Measurements from ENCODE around the gene HCAR3.
"Not testable (repeated sequence)": the region's sequence is repeated elsewhere in the genome, so short reads cannot be mapped to it uniquely, and the experiment has no call there.

Gene HCAR3

GRCh38 chr12:122716658-122717057, at the start of gene HCAR3:
Gene HCAR3, minus strand, starts transcription at chr12:122716811. Its CDS starts 74 bp downstream, at chr12:122716737.
- DNase-seq (ENCODE audit: low read depth, low spot score): not testable (repeated sequence)

GRCh38 chr12:122757568-122757967, 41.0 kb upstream of the HCAR3 start:
- no peak for DNase-seq (ENCODE audit: low read depth, low spot score)

GRCh38 chr12:122754790-122755189, 38.2 kb upstream of the HCAR3 start:
- no peak for DNase-seq (ENCODE audit: low read depth, low spot score)

DNA sequence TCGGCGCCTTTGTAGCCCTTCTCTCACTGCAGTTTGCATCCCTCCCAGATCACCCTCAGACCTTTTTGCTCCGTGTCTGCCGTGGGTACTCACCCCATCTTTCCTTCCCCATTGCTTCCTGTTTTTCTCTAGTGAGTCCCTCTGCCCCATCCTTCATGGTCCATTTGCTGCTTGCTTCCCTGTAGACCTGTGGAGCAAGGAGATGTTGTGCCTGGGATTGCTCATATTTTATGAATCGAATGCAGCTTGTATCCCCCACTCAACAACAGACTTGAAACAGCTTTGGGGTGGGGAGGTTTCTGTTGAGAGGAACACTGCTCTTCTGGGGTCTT, 36.7 kb upstream of the HCAR3 start:
- DNase-seq (ENCODE audit: low read depth, low spot score): no peak

- peak; percentile 82 for DNase-seq (ENCODE audit: low read depth, low spot score)
Observed at GRCh38 chr12:122752464-122753318, 36.1 kb upstream of the HCAR3 start, which contains the start of gene DENR. Gene DENR, plus strand, starts transcription at chr12:122752824. Its CDS starts 878 bp downstream, at chr12:122753702.

- DNase-seq (ENCODE audit: low read depth, low spot score): not testable (repeated sequence)
Observed at GRCh38 chr12:122750781-122751515, 34.3 kb upstream of the HCAR3 start.

DNA sequence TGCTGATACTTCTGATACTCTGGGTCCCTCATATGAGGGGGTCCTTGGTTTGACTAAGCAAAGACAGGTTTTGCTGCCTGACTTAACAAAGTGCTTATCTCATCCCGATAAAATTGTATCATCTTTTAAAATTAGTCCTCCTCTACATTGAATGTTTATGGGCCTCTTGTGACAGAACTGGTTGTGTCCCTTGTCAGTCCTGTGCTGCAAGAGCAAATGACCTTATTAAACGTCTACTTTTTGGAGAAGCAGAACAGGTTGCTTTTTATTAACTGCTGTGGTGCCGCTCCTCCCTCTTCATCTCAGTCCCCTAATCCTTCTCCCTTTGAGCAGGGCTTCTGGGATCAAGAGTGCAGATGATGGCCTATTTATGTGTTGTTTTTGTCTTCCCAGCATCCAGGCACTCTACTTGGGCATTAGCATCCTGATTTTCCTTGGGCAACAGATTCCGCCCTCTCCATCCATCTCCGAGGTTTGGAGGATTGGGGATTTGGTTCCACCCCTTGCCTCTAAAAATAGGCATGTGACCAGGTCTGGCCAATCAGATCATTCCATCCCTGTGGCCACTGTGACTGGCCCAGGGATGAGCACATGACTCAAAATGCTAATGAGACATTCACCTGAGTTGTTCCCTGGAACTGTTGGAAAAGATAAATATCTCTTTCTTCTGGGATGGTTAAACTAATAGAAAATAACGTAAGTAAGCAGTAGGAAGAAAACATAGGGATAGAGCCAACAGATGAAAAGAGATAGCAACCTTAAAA, 33.1 kb upstream of the HCAR3 start:
- DNase-seq (ENCODE audit: low read depth, low spot score): no peak

DNA sequence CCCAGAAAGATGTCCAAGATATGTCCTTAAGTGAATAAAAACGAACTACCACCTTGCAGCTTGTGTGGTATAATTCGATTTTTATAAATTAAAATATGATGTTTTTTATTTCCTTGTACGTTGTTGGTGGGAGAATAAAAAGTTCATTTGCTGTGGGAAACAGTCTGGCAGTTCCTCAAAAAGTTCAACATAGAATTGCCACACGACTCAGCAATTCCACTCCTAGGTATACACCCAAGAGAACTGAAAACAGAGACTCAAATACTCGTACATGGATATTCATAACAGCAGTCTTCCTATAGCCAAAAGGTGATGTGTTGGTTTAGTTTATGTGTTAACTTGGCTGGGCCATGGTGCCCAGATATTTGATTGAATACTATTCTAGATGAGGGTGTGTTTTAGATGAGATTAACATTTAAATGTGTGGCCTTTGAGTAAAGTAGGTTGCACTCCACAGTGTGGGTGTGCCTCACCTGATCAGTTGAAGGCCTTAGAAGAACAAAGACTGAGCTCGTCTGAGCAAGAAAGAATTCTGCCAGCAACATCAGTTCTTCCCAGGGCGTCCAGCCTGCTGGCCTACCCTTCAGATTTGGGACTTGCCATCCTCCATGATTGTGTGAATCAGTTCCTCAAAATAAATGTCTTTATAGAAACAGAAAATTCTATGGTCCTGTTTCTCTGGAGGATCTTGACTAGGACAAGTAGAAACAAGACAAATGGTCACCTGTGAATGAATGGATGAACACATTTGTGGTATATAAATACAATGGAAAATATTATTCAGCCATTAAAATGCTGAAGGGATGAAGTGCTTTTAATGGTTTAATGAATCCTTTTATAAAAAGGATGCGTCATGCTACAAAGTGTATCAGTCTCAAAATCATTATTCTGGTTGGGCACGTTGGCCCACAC, 30.9 kb upstream of the HCAR3 start:
- no peak for DNase-seq (ENCODE audit: low read depth, low spot score)

DNA sequence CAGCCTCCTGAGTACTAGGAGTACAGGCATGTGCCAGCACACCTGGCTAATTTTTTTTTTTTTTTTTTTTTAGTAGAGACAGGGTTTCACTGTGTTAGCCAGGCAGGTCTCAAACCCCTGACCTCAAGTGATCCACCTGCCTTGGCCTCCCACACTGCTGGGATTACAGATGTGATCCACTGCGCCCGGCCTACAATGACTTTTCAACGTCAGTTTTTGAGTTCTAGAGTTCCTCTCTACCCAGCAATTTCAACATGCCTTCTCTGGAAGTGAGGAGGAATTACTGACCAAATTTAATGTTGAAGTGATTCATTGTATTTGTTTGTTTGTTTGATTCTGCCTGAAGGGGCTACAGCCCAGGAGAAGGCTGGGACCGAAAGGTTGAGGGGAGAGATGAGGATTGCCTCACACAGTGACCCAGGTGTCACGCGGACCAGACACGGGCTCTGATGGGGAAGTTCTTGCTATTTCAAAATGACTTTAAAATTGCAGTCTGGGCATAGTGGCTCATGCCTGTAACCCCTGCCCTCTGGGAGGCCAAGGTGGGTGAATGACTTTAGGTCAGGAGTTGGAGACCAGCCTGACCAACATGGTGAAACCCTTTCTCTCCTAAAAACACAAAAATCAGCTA, 27.4 kb upstream of the HCAR3 start:
- DNase-seq (ENCODE audit: low read depth, low spot score): no peak

DNA sequence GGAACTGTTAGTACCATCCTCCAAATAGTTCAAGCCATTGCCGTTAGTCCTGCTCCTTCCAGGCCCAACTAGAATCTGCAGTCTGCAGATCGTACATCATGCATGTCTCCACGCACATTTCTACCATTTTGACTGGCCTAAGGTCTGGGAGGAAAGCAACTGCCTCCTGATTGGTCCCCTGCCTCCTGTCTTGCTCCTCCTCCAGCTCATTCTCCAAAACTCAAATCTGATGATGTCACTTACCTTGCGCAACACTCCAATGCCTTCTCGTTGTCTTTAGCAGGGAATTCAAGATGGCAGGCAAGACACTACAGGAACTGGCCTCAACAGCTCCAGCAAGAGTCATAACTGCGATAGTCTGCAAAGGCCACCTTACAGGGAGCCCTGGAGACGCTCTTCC, 23.7 kb upstream of the HCAR3 start:
- DNase-seq (ENCODE audit: low read depth, low spot score): no peak

DNA sequence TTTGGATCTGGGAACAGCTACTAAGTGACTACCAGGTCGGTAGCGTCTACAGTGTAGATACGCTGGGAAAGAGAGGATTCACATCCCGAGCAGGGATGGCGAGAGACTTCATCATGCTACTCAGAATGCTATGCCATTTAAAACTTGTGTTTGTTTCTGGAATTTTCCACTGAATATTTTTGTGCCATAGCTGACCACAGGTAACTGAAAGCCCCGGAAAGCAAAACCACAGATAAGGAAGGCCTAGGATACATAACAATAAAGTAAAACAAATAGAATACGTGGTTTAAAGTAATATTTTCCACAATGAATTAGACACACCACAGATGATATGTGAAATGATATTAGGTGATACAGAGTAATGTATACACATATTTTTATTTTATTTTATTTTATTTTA, 22.0 kb upstream of the HCAR3 start:
- DNase-seq (ENCODE audit: low read depth, low spot score): no peak

- DNase-seq (ENCODE audit: low read depth, low spot score): no peak
Observed at GRCh38 chr12:122732611-122733010, 16.0 kb upstream of the HCAR3 start.

DNA sequence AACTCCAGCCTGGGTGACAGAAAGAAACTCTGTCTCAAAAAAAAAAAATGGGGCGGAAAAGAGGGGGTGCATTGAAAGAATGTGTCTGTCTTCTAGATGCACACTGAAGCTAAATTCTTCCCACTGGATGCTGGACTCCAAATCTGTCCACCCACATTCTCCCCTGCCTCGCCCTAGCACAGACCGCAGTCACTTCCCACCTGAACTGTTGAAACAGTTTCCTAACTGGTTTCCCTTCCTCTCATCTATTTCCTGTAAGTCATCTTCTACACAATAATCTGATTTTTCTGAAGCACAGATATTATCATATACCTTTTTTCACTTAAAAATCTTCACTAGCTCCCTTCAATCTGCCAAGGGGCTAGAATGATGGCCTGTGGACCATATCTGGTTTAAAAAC, 15.6 kb upstream of the HCAR3 start:
- DNase-seq (ENCODE audit: low read depth, low spot score): no peak

DNA sequence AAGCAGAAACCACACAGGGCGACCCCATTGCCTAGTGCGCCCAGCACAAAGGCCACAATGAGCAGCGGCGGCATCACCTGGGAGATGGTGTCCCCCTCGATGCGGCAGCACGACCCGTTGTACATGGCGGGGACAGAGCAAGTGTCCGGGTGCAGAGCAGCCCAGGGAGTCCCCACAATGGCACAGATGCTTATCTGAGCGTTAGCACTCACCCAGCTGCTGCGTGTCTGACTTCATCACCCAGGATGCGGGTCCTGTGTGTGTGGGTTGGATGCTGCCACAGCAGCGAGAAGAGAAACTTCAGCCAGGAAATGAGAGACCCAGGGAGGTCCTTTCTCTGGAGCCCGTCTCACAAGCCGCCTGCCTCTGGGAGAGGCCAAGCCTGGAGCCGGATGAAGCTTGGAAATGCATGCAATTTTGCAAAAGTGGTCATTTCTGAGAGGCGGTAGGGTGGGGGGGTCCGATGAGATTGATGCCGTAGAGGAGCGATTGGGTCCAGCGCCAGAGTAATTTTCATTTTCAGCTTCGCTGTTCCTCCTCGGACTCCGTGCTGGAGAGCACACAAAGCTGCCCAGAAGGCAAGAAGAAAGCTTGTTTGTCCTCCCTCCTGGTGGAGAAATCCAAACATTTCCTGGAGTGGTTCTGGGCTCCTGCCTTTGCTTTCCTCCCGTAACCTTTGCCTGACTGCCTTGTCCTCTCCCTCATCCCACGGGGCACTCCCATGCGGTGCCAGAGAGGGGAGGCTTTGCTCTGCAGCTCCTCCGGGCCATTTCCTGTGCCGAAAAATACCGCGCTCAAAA, 13.8 kb upstream of the HCAR3 start, which contains the start of gene HCAR1:
TSS of gene HCAR1 (minus strand) at position 630 of the 800 bp plus-strand sequence. CDS start at position 125, 505 bp downstream.
- DNase-seq (ENCODE audit: low read depth, low spot score): peak; percentile 62

- DNase-seq (ENCODE audit: low read depth, low spot score): no peak
Observed at GRCh38 chr12:122729583-122730214, 13.1 kb upstream of the HCAR3 start.

DNA sequence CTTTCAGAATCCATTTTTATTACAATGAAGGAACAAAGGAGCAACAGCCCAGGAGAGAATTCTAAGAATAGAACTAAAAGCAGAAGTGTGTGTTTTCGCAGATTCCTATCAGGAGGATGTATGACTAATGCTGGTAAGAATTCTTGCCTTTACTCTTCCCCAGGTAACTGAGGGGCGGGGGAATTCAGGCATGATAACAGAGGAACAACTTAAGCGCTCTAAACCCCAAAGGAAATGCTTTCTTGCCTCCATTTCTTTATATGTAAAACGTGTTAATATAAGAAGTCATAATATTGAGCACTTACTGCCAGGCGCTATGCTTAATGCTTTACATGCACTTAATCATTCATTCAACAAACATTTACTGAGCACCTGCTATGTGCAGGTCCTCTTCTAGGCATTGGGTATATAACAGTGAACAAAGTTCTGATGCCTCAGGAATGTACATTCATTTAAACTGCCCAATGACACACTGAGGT, 9.5 kb upstream of the HCAR3 start:
- DNase-seq (ENCODE audit: low read depth, low spot score): no peak

DNA sequence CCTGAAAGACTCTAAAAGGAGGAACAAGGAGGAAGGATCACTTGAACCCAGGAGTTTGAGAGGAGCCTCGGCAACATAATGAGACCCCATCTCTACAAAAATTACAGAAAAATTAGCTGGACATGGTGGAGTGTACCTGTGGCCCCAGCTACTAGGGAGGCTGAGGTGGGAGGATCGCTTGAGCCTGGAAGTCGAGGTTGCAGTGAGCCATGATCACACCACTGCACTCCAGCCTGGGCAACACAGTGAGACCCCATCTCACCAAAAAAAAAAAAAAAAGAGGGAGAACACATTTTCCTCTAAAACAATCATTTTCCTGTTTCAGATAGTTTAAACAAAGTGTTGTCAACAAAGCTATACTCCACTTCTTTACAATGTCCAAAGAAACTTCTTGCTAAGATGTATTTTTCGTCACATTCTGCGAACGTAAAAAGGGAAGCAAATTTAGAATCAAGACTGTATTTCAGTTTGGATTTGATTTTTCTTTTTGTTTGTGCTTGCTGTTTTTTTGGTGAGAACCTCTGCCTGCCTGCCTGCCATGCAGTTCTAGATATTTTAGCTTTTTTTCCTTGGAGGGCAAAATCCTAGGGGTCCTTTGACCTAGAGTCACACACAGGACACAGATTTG, 9.0 kb upstream of the HCAR3 start:
- DNase-seq (ENCODE audit: low read depth, low spot score): no peak

- DNase-seq (ENCODE audit: low read depth, low spot score): no peak
Observed at GRCh38 chr12:122724641-122725243, 8.1 kb upstream of the HCAR3 start.

All from smooth muscle cell of the brain vasculature (primary cell).